Body of pancreas (tissue), 4 donors: ENCODE results near the gene PHRF1. TPM values are rescaled to one million over a fixed set of nuclear protein-coding genes. Genes with fewer than 3 reads are reported as not detected.

ENCODE experiments used
- ATAC-seq: fragments of 150-250 bp; one replicate; pipeline ENCODE4 v1.9.1; 2016
- DNase-seq, 4 donors: peaks; one replicate each; pipeline ENCODE4 v3.0.0-alpha.2; 2019
- H3K27ac ChIP-seq, 4 donors: fragments of 200-600 bp; sonication (generic); 1 replicate in 3 of 4; 2 replicates in 1 of 4; pipeline versions ENCODE4 v1.5.1 to v1.6.1; 2016 to 2019; ENCODE audit warnings: mild to moderate bottlenecking in 1 of 4, mixed read lengths in 1 of 4, moderate library complexity in 1 of 4
- H3K27me3 ChIP-seq, 2 donors: fragments of 200-600 bp; sonication (generic); one replicate each; pipeline ENCODE4 v1.6.0; 2016; ENCODE audit warnings: mild to moderate bottlenecking in 1 of 2
- H3K36me3 ChIP-seq, 2 donors: fragments of 200-600 bp; sonication (generic); replicated peaks in 1 of 2; 2 replicates each; pipeline ENCODE4 v1.5.1; 2016; ENCODE audit warnings: low read depth in 2 of 2; ENCODE audit not compliant: insufficient read depth in 1 of 2
- H3K4me1 ChIP-seq: fragments of 200-600 bp; sonication (generic); one replicate; pipeline ENCODE4 v1.6.0; 2016
- H3K4me3 ChIP-seq, 2 donors: fragments of 200-600 bp; sonication (generic); 1 replicate in 1 of 2; 2 replicates in 1 of 2; pipeline ENCODE4 v1.5.1; 2016 to 2019
- H3K9me3 ChIP-seq, 3 donors: fragments of 200-600 bp; sonication (generic); 1 replicate in 2 of 3; 2 replicates in 1 of 3; pipeline ENCODE4 v1.5.1; 2016
- POLR2A ChIP-seq, 3 donors: fragments of 450-650 bp; IDR thresholded peaks; one replicate each; pipeline ENCODE4 v1.6.1; 2016; ENCODE audit warnings: antibody characterized with exemption in 3 of 3, mild to moderate bottlenecking in 2 of 3
- WGBS, 2 donors: methylation state at CpG; one replicate each; pipeline ENCODE4 v1.1.5; 2017; 5-methylcytosine and 5-hydroxymethylcytosine counted together
- intact Hi-C: fragments of 100-400 bp; cut with DNase I; formaldehyde crosslinking; loops from one replicate; pipeline ENCODE4 v1.15.1; 2023
- total RNA-seq, 2 donors: library from RNA; depleted of rRNA; stranded (reverse); fragments of >200 nt; gene quantifications; one replicate each; pipeline ENCODE4 v1.1.0, GENCODE V29; 2016
- TF ChIP-seq, protein P1 (sequence below), 7 experiments: fragments of 450-650 bp in 4 of 7; fragments of 200-600 bp in 3 of 7; sonication (generic) in 3 of 7; IDR thresholded peaks; one replicate each; pipeline ENCODE4 v1.5.1; 2016 to 2019; ENCODE audit warnings: antibody characterized with exemption in 7 of 7

Gene PHRF1
- total RNA-seq, 2 donors from 2014 or later: 18.2 to 34.3 TPM

DNA sequence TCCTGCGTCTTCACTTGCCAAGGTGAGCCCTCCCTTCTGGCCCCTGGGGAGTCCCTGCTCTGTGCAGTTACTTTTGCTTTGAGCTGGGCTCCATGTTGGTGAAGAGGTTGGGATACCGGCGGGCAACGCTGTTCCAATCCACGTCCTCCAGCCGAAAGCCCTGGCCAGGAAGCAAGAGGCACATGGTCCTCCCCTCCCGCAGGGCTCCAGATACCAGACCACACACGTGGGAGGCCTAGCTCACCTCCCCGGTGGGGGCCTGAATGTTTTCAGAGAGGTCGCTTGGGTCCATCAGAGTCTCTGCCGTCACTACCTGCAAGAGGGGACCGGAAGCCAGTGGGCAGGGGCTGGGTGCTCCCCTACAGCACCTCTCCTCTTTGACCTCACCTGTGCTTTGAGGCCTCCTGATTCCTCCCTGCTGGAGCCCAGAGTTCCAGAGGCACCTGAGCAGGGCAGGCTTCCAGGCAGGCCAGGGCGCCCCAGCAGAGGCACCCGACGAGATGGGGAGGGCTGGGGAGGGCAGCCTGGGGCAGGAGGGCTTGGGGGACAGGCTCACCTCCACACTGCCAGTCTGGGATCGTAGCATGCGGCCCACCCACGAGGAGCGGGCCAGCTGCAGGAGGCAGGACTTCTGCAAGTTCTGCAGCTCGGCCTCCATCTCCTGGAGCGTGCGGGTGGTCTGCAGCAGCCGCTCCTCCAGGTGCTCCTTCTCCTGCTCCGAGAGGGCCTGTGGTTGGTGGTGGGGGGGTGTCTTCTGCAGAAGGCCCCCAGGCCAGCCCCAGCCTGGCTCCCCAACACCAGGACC lies 18.7 kb upstream of the PHRF1 start:
- ATAC-seq (no peak), DNase-seq (no peak)
- no peak overlapping the region for H3K27ac ChIP-seq
- H3K27me3 ChIP-seq: no peaks in the 10 kb centered on the region
- H3K9me3 ChIP-seq: no peaks in the 10 kb centered on the region
- WGBS, 2 donors: 80 to 81% methylated on average over 7 to 24 of the region's 24 CpGs
- peaks cover 53% of the 10 kb centered on the region for H3K4me1 ChIP-seq
- intact Hi-C loops: loop anchor here (10.0 kb wide), 1 partner anchor 167 kb away; no protein-coding TSS in a partner anchor
- H3K36me3 ChIP-seq: no peaks in the 10 kb centered on the region
- TF ChIP-seq, protein P1, sequence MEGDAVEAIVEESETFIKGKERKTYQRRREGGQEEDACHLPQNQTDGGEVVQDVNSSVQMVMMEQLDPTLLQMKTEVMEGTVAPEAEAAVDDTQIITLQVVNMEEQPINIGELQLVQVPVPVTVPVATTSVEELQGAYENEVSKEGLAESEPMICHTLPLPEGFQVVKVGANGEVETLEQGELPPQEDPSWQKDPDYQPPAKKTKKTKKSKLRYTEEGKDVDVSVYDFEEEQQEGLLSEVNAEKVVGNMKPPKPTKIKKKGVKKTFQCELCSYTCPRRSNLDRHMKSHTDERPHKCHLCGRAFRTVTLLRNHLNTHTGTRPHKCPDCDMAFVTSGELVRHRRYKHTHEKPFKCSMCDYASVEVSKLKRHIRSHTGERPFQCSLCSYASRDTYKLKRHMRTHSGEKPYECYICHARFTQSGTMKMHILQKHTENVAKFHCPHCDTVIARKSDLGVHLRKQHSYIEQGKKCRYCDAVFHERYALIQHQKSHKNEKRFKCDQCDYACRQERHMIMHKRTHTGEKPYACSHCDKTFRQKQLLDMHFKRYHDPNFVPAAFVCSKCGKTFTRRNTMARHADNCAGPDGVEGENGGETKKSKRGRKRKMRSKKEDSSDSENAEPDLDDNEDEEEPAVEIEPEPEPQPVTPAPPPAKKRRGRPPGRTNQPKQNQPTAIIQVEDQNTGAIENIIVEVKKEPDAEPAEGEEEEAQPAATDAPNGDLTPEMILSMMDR (IDR thresholded peaks at IDR 0.05): no peak
- H3K4me3 ChIP-seq: no peak overlapping the region

DNA sequence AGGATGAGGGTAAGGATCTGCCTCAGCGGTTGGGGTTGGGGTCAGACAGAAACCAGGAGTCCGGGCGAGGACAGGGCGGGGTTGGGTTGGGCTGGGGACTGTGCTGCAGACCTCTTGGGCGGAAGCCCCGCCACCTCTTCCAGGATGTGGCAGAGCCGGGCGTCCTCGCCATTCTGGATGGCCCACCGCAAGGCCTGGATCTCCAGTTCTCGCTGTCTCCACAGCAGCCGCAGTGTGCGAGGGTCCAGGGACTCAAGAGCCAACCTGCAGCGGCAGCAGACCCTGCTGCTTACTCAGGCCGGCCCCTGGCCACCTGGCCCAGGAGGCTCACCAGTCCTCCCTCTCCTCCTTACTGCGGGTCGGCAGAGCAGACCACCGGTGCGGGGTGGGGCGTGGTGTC lies 17.8 kb upstream of the PHRF1 start:
- Histone ChIP-seq H3K36me3 (no peaks in the 10 kb centered on the region), H3K4me1 (peaks cover 62% of the 10 kb centered on the region), H3K27me3 (no peaks in the 10 kb centered on the region), H3K27ac (peak overlapping the region in 3 of 4 donors; percentile 93 to 99 (median 98)), H3K4me3 (no peak overlapping the region), H3K9me3 (no peaks in the 10 kb centered on the region)
- intact Hi-C loops: loop anchor here (10.0 kb wide), 1 partner anchor 166 kb away; no protein-coding TSS in a partner anchor
- ATAC-seq (no peak), DNase-seq (no peak)
- 83 to 98% methylated on average over 6 to 20 of the region's 20 CpGs for WGBS, 2 donors
- TF ChIP-seq, protein P1 (IDR thresholded peaks at IDR 0.05): no peak

DNA sequence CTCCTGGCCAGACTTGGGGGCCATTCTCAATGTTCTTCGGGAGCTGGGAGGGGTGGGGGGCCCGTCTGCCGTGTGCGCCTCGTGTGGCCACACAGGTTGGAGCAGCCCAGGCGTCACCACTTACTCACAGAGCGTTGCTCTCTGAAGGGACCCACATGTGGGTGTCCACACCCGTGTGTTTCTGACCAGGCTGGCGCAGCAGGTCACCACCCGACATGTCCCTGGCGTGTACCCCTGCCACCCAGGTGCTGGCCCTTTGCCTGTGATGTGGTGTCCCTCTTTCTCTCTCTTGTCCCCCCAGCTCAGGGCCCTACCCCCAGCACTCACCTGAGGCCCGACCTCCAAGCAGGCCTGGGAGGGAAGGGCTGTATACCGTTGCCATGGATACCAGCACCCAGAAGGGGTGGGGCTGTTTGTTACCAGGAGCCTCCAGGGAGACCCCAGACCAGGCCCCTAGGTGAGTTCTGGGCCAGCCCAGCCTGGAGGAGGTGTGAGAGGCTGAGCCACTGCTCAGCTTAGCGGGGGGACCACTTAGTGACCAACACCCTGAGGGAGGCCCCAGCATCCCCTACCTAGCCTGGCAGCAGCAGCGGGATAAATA lies 17.1 kb upstream of the PHRF1 start:
- DNase-seq: no peak

DNA sequence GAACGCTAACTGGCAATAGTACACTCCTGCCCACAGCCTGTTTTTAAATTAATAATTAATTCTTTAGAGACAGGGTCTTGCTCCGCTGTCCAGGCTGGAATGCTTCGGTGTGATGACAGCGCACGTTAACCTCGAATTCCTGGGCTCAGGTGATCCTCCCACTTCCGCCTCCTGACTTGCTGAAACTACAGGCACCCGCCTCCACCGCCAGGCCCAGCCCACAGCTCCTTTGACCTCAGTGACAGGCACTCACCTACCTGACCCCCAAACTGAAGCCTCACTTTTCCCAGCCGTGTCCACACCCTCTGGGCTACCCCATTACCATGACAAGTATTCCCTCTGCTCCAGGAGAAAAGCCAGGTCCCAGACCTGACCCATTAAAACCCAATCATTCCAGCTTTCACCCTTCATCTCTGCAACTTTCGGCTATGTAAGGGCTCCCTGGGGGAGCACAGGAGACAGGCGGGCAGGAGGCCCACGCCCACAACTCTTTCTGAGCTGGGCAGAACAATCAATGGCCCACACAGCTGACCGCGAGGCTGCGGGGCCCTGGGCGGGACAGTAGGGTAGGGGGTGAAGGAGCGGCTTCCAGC lies 16.5 kb upstream of the PHRF1 start:
- DNase-seq (peak; percentile 64 to 80 (median 76)), ATAC-seq (peak; percentile 15)
- Histone ChIP-seq H3K36me3 (no peaks in the 10 kb centered on the region), H3K9me3 (no peaks in the 10 kb centered on the region), H3K27me3 (no peaks in the 10 kb centered on the region), H3K4me1 (peaks cover 56% of the 10 kb centered on the region), H3K4me3 (peak overlapping the region in 1 of 2 donors; percentile 33), H3K27ac (peak overlapping the region; percentile 90 to 99 (median 96))
- TF ChIP-seq, protein P1 (IDR thresholded peaks at IDR 0.05): no peak
- TF ChIP-seq POLR2A (IDR thresholded peaks at IDR 0.05): no peak
- intact Hi-C loops: loop anchor here (10.0 kb wide), 1 partner anchor 165 kb away; no protein-coding TSS in a partner anchor
- WGBS, 2 donors: 54% methylated on average over 12 to 18 of the region's 18 CpGs

More for the DNA sequence above, 17.1 kb upstream of the PHRF1 start:
- peak overlapping the region; percentile 90 to 99 (median 96) for H3K27ac ChIP-seq
- H3K36me3 ChIP-seq: no peaks in the 10 kb centered on the region
- no peak for TF ChIP-seq POLR2A (IDR thresholded peaks at IDR 0.05)
- TF ChIP-seq, protein P1 (IDR thresholded peaks at IDR 0.05): no peak
- no peak for ATAC-seq
- H3K4me1 ChIP-seq: peaks cover 62% of the 10 kb centered on the region
- 76 to 82% methylated on average over 6 to 14 of the region's 15 CpGs for WGBS, 2 donors
- no peaks in the 10 kb centered on the region for H3K9me3 ChIP-seq
- H3K4me3 ChIP-seq: no peak overlapping the region
- no peaks in the 10 kb centered on the region for H3K27me3 ChIP-seq
- intact Hi-C loops: loop anchor here (10.0 kb wide), 1 partner anchor 166 kb away; no protein-coding TSS in a partner anchor
